ENCODE data around the gene MRC2.

Gene MRC2

DNA sequence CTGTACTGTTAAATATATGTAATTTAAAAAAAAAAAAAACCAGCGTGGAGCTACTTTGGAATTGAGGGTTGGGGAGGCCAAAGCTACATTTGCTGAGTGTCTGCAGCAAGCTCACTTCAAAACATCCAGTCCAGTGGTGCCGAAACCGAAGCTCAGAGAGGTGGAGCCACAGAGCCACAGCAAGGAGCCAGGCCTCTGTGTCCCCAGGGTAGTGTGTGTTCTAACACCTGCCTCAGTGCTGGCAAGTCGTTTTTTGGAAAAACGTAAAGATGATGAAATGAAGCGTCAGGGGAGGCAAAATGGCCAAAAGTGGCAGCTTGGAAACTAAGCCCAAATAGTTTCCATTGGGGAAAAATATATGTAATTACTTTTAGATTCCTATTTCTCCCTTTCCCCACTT is 36.1 kb upstream of the MRC2 start:
- TF ChIP-seq, protein P1, sequence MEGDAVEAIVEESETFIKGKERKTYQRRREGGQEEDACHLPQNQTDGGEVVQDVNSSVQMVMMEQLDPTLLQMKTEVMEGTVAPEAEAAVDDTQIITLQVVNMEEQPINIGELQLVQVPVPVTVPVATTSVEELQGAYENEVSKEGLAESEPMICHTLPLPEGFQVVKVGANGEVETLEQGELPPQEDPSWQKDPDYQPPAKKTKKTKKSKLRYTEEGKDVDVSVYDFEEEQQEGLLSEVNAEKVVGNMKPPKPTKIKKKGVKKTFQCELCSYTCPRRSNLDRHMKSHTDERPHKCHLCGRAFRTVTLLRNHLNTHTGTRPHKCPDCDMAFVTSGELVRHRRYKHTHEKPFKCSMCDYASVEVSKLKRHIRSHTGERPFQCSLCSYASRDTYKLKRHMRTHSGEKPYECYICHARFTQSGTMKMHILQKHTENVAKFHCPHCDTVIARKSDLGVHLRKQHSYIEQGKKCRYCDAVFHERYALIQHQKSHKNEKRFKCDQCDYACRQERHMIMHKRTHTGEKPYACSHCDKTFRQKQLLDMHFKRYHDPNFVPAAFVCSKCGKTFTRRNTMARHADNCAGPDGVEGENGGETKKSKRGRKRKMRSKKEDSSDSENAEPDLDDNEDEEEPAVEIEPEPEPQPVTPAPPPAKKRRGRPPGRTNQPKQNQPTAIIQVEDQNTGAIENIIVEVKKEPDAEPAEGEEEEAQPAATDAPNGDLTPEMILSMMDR (IDR thresholded peaks at IDR 0.05) = no peak

- TF ChIP-seq, protein P1 (IDR thresholded peaks at IDR 0.05) = no peak
These were observed 35.0 kb upstream of the MRC2 start for GRCh38 chr17:62592341-62593099.

GRCh38 chr17:62595484-62595883 is 32.0 kb upstream of the MRC2 start:
- TF ChIP-seq, protein P1 (IDR thresholded peaks at IDR 0.05) = no peak

DNA sequence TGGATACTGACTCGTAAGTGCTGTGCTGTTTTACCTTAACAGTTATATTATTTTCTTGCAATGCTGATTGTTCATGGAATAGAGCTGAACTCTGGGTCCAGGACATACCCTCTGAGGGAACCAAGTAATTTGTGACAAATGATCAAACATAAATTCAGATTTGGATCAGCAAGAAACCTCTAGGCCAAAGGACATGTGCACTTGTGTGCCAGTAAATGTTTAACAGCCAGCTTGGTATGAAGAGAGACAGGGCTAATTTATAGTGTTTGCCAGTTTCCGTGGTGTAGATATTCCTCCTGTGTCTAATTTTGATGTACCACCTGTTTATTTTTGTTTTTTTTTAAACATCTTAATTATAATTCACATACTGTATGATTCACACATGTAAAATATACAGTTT is 30.8 kb upstream of the MRC2 start:
- TF ChIP-seq, protein P1 (IDR thresholded peaks at IDR 0.05) = no peak

GRCh38 chr17:62597150-62597549 is 30.3 kb upstream of the MRC2 start:
- TF ChIP-seq, protein P1 (IDR thresholded peaks at IDR 0.05) = no peak

DNA sequence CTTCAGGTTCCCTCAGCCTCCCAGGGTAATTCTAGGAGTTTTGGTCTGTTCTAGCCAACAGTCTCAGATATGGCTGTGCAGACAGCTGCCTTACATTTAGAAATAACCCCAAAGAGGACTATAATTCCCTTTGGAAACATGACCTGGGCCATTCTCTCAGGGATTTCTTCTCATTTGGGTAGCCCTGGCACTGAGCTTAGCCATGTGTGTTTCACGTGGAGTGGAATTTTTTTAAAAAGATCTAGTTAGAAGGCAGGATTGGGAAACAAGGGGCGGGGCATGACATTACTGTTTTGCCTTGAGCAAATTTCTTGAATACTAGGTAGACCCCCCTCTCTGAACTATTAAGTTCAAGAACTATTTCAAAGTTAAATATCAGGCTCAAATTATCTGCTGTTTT is 29.6 kb upstream of the MRC2 start:
- TF ChIP-seq, protein P1 (IDR thresholded peaks at IDR 0.05) = no peak

DNA sequence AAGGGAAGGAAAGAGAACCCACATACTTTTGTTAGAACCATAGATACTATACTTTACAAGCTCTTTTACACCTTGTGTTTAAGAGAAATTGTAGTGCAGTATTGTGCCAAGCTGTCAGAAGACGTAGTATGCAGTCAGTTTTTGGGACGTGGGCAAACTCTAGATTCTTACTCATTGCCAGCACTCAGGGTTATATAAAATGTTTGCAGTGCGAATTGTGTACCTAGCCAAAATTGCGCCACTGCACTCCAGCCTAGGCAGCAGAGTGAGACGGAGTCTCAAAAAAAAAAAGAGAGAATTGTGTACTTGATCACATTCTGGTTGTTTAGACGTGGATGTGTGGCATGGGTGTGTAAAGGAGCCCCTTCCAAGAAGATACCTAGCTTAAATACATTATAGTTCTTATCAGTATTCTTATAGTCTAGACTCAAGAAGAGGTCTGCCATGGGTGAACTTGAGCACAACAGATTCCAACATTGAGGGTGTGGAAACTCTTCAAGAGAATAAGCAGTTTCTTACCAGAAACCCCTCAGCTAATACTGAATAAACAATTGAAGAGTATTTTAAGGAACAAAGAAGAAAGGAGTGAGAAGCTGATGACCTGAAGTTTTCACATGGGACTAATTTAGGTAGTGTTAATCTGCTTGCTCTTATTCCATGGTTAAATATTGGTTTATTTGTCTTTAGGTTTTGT is 27.4 kb upstream of the MRC2 start:
- TF ChIP-seq, protein P1 (IDR thresholded peaks at IDR 0.05) = no peak

All from LNCAP (cell line).